KMS-11 (cell line): ENCODE results near the gene CHCHD6.

Experiments used
- H2AFZ ChIP-seq: fragments of 200-600 bp; sonication (generic); 2 replicates; pipeline ENCODE4 v1.6.1; 2016; ENCODE audit warnings: antibody characterized with exemption, mixed run types, low read depth
- H3K27ac ChIP-seq: fragments of 200-600 bp; sonication (generic); 2 replicates; pipeline ENCODE4 v1.6.1; 2016; ENCODE audit warnings: mild to moderate bottlenecking, mixed run types
- H3K27me3 ChIP-seq: fragments of 200-600 bp; sonication (generic); 2 replicates; pipeline ENCODE4 v1.6.1; 2017; ENCODE audit warnings: mild to moderate bottlenecking, low read depth, mixed run types, moderate library complexity; ENCODE audit not compliant: insufficient read depth
- H3K36me3 ChIP-seq: fragments of 200-600 bp; sonication (generic); 2 replicates; pipeline ENCODE4 v1.6.1; 2017; ENCODE audit warnings: mild to moderate bottlenecking, mixed run types; ENCODE audit not compliant: insufficient read depth
- H3K4me1 ChIP-seq: fragments of 200-600 bp; sonication (generic); 2 replicates; pipeline ENCODE4 v1.6.1; 2016; ENCODE audit warnings: mild to moderate bottlenecking, low read depth, mixed run types; ENCODE audit not compliant: poor library complexity, severe bottlenecking
- H3K4me2 ChIP-seq: fragments of 200-600 bp; sonication (generic); 2 replicates; pipeline ENCODE4 v1.7.0; 2016; ENCODE audit warnings: mild to moderate bottlenecking, mixed run types
- H3K4me3 ChIP-seq: fragments of 200-600 bp; sonication (generic); IDR thresholded peaks from 2 replicates; pipeline ENCODE4 v1.6.1; 2017; ENCODE audit warnings: low read depth, low read length, mixed read lengths; ENCODE audit not compliant: insufficient read depth
- H3K79me2 ChIP-seq: fragments of 200-600 bp; sonication (generic); 2 replicates; pipeline ENCODE4 v1.6.1; 2016; ENCODE audit warnings: low read depth, mixed run types; ENCODE audit not compliant: insufficient read depth
- H3K9ac ChIP-seq: fragments of 200-600 bp; sonication (generic); 2 replicates; pipeline ENCODE4 v1.6.1; 2016; ENCODE audit warnings: mild to moderate bottlenecking, mixed run types
- H4K20me1 ChIP-seq: fragments of 200-600 bp; sonication (generic); 2 replicates; pipeline ENCODE4 v1.6.1; 2016; ENCODE audit warnings: mild to moderate bottlenecking, mixed run types; ENCODE audit not compliant: insufficient read depth
- TF ChIP-seq, protein P1 (sequence below): fragments of 200-600 bp; sonication (generic); conservative IDR thresholded peaks from 2 replicates; pipeline ENCODE4 v1.6.1; 2017; ENCODE audit warnings: low read depth, mild to moderate bottlenecking, antibody characterized with exemption, low read length, moderate library complexity, mixed read lengths

The CHCHD6 gene

DNA sequence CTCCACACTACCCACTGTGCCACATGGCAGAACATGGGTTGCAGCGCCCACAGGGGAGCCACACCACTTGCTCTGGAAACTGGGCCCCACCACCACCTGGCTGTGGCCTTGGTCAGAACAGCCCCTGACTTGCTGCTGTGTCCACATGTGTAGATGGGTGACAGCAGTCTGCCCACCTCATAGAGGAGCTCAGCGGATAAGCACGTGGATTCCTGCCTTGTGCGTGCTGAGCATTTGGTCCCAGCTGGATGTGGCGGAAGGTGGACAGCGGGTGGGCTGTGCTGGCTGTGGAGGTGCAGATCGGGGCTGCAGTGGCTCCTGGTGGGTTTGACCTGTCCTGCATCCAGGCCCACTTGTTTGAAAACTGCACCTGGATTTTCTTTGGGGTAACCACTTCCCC lies 272.9 kb downstream of the CHCHD6 start:
- Histone ChIP-seq H3K4me2 (no peak overlapping the region), H3K27ac (no peak overlapping the region), H3K36me3 (no peaks in the 10 kb centered on the region), H3K9ac (no peak overlapping the region), H3K27me3 (no peaks in the 10 kb centered on the region), H3K79me2 (no peaks in the 10 kb centered on the region), H3K4me1 (peaks cover 4% of the 10 kb centered on the region), H2AFZ (no peak overlapping the region), H4K20me1 (no peaks in the 10 kb centered on the region), H3K4me3 (no peak overlapping the region)
- TF ChIP-seq, protein P1, sequence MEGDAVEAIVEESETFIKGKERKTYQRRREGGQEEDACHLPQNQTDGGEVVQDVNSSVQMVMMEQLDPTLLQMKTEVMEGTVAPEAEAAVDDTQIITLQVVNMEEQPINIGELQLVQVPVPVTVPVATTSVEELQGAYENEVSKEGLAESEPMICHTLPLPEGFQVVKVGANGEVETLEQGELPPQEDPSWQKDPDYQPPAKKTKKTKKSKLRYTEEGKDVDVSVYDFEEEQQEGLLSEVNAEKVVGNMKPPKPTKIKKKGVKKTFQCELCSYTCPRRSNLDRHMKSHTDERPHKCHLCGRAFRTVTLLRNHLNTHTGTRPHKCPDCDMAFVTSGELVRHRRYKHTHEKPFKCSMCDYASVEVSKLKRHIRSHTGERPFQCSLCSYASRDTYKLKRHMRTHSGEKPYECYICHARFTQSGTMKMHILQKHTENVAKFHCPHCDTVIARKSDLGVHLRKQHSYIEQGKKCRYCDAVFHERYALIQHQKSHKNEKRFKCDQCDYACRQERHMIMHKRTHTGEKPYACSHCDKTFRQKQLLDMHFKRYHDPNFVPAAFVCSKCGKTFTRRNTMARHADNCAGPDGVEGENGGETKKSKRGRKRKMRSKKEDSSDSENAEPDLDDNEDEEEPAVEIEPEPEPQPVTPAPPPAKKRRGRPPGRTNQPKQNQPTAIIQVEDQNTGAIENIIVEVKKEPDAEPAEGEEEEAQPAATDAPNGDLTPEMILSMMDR, result no peak

GRCh38 chr3:126977821-126978220 lies 273.8 kb downstream of the CHCHD6 start:
- Histone ChIP-seq H3K4me3 (no peak overlapping the region), H3K36me3 (no peaks in the 10 kb centered on the region), H3K9ac (no peak overlapping the region), H4K20me1 (no peaks in the 10 kb centered on the region), H3K4me2 (no peak overlapping the region), H3K4me1 (peaks cover 7% of the 10 kb centered on the region), H3K79me2 (no peaks in the 10 kb centered on the region), H3K27me3 (no peaks in the 10 kb centered on the region), H3K27ac (no peak overlapping the region), H2AFZ (no peak overlapping the region)
- TF ChIP-seq, protein P1, result no peak

DNA sequence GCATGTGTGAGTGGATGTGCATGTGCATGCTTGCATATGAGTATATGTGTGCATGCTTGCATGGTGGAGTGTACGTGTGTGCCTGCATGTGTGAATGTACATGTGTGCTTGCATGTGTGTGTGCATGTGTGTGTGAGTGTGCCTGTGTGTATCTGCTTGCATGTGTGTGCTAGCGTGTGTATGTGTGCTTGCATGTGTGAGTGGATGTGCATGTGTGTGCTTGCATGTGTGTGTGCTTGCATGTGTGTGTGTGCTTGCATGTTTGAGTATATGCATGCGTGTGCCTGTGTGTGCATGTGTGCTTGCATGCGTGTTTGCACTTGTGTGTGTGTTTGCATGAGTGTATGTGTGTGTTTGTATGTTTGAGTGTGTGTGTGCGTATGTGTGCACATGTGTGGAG lies 274.3 kb downstream of the CHCHD6 start:
- H3K27me3 ChIP-seq, result no peaks in the 10 kb centered on the region
- no peak overlapping the region for H3K4me3 ChIP-seq
- no peaks in the 10 kb centered on the region for H4K20me1 ChIP-seq
- H2AFZ ChIP-seq, result no peak overlapping the region
- no peak overlapping the region for H3K4me2 ChIP-seq
- H3K9ac ChIP-seq, result no peak overlapping the region
- H3K36me3 ChIP-seq, result no peaks in the 10 kb centered on the region
- no peaks in the 10 kb centered on the region for H3K79me2 ChIP-seq
- H3K4me1 ChIP-seq, result peaks cover 7% of the 10 kb centered on the region
- TF ChIP-seq, protein P1, result no peak
- H3K27ac ChIP-seq, result no peak overlapping the region

DNA sequence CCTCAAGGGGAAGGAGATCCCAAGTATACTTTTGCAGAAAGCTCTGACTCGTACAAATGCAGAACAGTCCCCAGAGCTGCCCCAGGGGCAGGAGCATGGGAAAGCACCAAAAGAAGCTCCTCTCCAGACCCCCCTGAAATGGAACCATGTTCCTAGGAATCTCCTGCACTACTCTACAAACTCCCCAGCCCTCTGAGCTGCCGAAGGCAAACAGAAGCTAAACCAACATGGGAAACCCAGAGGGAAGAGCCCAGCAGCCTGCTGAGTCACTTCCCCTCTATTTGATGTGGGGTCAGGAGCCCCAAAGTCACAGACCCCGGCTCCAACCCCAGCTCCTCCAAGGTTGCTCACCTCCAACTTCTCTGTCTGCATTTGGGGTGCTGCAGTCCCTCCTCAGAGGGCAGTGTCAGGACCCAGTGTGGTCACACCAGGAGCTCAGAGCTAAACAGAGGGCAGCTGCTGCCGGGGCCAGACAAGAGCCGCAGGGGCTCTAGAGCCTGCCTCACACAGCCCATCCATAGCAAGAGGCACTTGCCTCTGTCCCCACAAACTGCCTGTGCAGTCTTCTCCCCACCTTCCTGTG lies 275.1 kb downstream of the CHCHD6 start:
- TF ChIP-seq, protein P1, result no peak
- no peaks in the 10 kb centered on the region for H4K20me1 ChIP-seq
- H3K4me2 ChIP-seq, result no peak overlapping the region

More for the DNA sequence above, 275.1 kb downstream of the CHCHD6 start:
- H3K79me2 ChIP-seq, result peaks cover 6% of the 10 kb centered on the region; the same call in 1 of the 2 replicates
- no peak overlapping the region for H3K27ac ChIP-seq
- no peak overlapping the region for H3K4me3 ChIP-seq
- no peaks in the 10 kb centered on the region for H3K36me3 ChIP-seq
- H3K9ac ChIP-seq, result no peak overlapping the region
- H2AFZ ChIP-seq, result no peak overlapping the region
- peaks cover 7% of the 10 kb centered on the region for H3K4me1 ChIP-seq
- no peaks in the 10 kb centered on the region for H3K27me3 ChIP-seq
